DND-41 (cell line): Measurements from ENCODE around the gene PIPOX.

ENCODE experiments used
- EZH2 ChIP-seq: IDR thresholded peaks from 3 replicates; pipeline ENCODE4 v1.6.1; 2012; ENCODE audit warnings: borderline replicate concordance, low read depth, mild to moderate bottlenecking, moderate library complexity, low read length, inconsistent platforms; ENCODE audit not compliant: severe bottlenecking
- TF ChIP-seq, protein P1 (sequence below): IDR thresholded peaks from 2 replicates; pipeline ENCODE4 v1.5.1; 2012; ENCODE audit warnings: borderline replicate concordance, low read length, moderate library complexity, mild to moderate bottlenecking; ENCODE audit not compliant: poor library complexity, severe bottlenecking; ENCODE audit errors: extremely low read depth

DNA sequence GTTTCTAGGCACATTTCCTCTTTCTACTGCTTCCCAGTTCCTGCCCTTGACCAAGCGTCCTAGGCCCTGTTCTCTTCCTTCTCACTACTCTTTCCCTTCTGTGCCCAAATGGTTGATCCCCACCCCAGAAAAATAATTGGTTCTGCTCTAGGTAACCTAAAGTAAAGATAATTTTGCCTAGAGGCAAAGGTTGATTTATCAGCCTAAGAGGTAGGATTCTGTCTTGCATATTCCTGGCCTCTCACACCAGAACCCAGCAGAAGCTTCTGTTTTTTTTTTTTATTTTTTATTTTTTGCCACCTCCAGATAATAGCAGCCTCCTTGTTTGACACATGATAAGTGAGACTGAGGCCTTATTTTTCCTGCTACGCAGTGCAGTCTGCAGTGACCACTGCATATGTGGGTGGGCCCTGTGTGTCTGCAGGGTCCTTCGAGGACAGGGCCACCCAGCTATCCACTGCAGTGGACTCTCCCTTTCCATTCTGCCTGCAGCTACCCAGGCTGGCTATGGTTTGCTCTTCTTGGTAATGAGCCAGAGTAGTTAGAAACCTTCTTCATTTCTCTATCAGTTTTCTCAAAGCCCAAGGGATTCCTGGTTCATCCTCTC, 701 bp downstream of the PIPOX start:
- TF ChIP-seq, protein P1, sequence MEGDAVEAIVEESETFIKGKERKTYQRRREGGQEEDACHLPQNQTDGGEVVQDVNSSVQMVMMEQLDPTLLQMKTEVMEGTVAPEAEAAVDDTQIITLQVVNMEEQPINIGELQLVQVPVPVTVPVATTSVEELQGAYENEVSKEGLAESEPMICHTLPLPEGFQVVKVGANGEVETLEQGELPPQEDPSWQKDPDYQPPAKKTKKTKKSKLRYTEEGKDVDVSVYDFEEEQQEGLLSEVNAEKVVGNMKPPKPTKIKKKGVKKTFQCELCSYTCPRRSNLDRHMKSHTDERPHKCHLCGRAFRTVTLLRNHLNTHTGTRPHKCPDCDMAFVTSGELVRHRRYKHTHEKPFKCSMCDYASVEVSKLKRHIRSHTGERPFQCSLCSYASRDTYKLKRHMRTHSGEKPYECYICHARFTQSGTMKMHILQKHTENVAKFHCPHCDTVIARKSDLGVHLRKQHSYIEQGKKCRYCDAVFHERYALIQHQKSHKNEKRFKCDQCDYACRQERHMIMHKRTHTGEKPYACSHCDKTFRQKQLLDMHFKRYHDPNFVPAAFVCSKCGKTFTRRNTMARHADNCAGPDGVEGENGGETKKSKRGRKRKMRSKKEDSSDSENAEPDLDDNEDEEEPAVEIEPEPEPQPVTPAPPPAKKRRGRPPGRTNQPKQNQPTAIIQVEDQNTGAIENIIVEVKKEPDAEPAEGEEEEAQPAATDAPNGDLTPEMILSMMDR = no peak
- no peak for TF ChIP-seq EZH2
